Measurements from ENCODE around the gene TNFRSF8. TPM values are rescaled to one million over a fixed set of nuclear protein-coding genes. Genes with fewer than 3 reads are reported as not detected.

TNFRSF8 gene
- total RNA-seq, 2 experiments from 2014 or later = 0.14 TPM; not detected in 1

DNA sequence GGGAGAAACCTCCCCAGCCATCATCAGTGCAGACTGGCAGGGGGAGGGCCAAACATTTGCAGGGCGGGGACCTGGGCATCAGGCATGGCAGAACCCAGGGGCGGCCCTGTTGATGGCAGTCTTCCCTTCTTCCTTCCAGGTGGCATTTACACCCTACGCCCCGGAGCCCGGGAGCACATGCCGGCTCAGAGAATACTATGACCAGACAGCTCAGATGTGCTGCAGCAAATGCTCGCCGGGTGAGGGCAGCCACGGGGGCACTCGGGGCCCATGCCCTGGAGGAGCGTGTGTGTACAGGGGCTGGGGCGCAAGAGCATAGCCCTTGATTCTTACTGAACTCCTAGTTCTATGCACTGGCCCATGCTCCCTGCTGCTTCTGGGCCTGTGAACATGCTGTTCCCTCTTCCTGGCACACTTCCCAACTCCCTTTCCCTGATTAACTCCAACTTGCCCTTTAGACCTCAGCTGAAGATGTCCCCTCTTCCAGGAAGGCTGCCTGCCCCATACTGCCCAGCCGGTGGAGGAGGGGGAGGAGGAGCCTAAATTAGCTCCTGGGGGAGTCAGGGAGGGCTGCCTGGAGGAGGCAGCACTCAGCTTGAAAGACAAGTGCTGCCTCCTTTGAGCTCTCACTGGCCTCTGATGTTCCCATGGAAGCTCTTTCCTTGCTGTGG lies 125.7 kb downstream of the TNFRSF8 start:
- TF ChIP-seq CTCF (IDR thresholded peaks at IDR 0.05) = no peak
- H3K27me3 ChIP-seq (ENCODE audit: control insufficient read depth in 1 of 2, insufficient read depth in 2 of 2, low read length in 2 of 2) = no peaks in the 10 kb centered on the region
- ATAC-seq (ENCODE audit: poor library complexity) = no peak
- ChIA-PET POLR2A (interaction anchor here (1.0 to 2.3 kb wide), 2 partner anchors 11 to 21 kb away, joined by 4 to 8 read pairs; no protein-coding TSS in a partner anchor), CTCF (interaction anchor here (1.0 kb wide), 1 partner anchor 64 kb away, joined by 4 read pairs; no protein-coding TSS in a partner anchor)
- H3K4me1 ChIP-seq (ENCODE audit: insufficient read depth, low read length) = peaks cover 73% of the 10 kb centered on the region
- peak overlapping the region in 1 of 2 donors; percentile 22 for H3K27ac ChIP-seq (ENCODE audit: low read depth in 1 of 2, low read length in 2 of 2)
- H3K36me3 Mint-ChIP-seq (ENCODE audit: low read depth) = peaks cover 57% of the 10 kb centered on the region
- no peaks in the 10 kb centered on the region for H3K9me3 ChIP-seq (ENCODE audit: control insufficient read depth in 1 of 2, insufficient read depth in 1 of 2, low read length in 2 of 2)
- H3K4me3 Mint-ChIP-seq = no peak overlapping the region
- H3K4me3 ChIP-seq (ENCODE audit: low read length) = no peak overlapping the region
- intact Hi-C loops (cut with DNase I, micrococcal nuclease) = no loop called here
- H3K9me3 Mint-ChIP-seq = no peaks in the 10 kb centered on the region
- no peak for DNase-seq
- H3K27ac Mint-ChIP-seq = peak overlapping the region; percentile 43
- no peaks in the 10 kb centered on the region for H3K27me3 Mint-ChIP-seq
- H3K4me1 Mint-ChIP-seq (ENCODE audit: low read depth) = peaks cover 19% of the 10 kb centered on the region
- H3K36me3 ChIP-seq (ENCODE audit: insufficient read depth, low read length) = peaks cover 75% of the 10 kb centered on the region

- Histone ChIP-seq H3K9me3 (ENCODE audit: control insufficient read depth in 1 of 2, insufficient read depth in 1 of 2, low read length in 2 of 2) (no peaks in the 10 kb centered on the region), H3K4me3 (ENCODE audit: low read length) (no peak overlapping the region), H3K27me3 (ENCODE audit: control insufficient read depth in 1 of 2, insufficient read depth in 2 of 2, low read length in 2 of 2) (no peaks in the 10 kb centered on the region), H3K4me1 (ENCODE audit: insufficient read depth, low read length) (peaks cover 67% of the 10 kb centered on the region), H3K27ac (ENCODE audit: low read depth in 1 of 2, low read length in 2 of 2) (peak overlapping the region in 1 of 2 donors; percentile 22), H3K36me3 (ENCODE audit: insufficient read depth, low read length) (peaks cover 80% of the 10 kb centered on the region)
- H3K4me1 Mint-ChIP-seq (ENCODE audit: low read depth) = peaks cover 18% of the 10 kb centered on the region
- DNase-seq = no peak
- CTCF ChIA-PET = no interaction called here
- H3K27ac Mint-ChIP-seq = peak overlapping the region; percentile 43
- POLR2A ChIA-PET = interaction anchor here (2.3 kb wide), 1 partner anchor 12 kb away, joined by 8 read pairs; no protein-coding TSS in a partner anchor
- H3K9me3 Mint-ChIP-seq = no peaks in the 10 kb centered on the region
- H3K36me3 Mint-ChIP-seq (ENCODE audit: low read depth) = peaks cover 62% of the 10 kb centered on the region
- no peaks in the 10 kb centered on the region for H3K27me3 Mint-ChIP-seq
- intact Hi-C loops (cut with DNase I, micrococcal nuclease) = no loop called here
- no peak overlapping the region for H3K4me3 Mint-ChIP-seq
- no peak for ATAC-seq (ENCODE audit: poor library complexity)
- TF ChIP-seq CTCF (IDR thresholded peaks at IDR 0.05) = no peak
Measured at GRCh38 chr1:12189328-12189682, 126.2 kb downstream of the TNFRSF8 start.

DNA sequence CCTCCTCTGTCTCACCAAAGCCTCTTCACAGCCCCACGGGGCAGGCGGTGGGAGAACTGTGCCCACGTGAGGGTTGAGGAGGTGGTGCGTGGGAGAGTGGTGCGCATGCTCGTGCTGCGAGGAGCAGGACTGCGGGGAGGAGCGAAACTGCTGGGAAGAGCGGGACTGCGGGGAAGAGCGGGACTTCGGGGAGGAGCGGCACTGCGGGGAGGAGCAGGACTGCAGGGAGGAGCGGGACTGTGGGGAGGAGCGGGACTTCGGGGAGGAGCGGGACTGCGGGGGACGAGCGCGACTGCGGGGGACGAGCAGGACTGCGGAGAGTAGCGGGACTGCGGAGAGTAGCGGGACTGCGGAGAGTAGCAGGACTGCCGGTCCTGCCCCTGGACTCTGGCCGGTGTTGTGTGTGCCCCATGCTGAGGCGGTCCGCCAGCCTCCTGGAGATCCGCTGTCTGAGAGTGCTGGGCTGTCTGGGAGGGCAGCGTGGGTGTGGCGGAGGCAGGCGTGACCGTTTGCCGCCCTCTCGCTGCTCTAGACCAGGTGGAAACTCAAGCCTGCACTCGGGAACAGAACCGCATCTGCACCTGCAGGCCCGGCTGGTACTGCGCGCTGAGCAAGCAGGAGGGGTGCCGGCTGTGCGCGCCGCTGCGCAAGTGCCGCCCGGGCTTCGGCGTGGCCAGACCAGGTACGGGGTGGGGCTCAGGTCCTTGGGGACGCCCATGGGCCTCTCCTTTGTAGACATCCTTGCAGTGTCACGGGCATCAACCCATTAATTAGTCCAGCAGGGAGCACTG lies 128.3 kb downstream of the TNFRSF8 start:
- H3K36me3 ChIP-seq (ENCODE audit: insufficient read depth, low read length) = peaks cover 93% of the 10 kb centered on the region
- ATAC-seq (ENCODE audit: poor library complexity) = no peak
- H3K27me3 ChIP-seq (ENCODE audit: control insufficient read depth in 1 of 2, insufficient read depth in 2 of 2, low read length in 2 of 2) = no peaks in the 10 kb centered on the region
- peaks cover 17% of the 10 kb centered on the region for H3K4me1 Mint-ChIP-seq (ENCODE audit: low read depth)
- no peak overlapping the region for H3K27ac ChIP-seq (ENCODE audit: low read depth in 1 of 2, low read length in 2 of 2)
- DNase-seq = no peak
- ChIA-PET POLR2A (interaction anchor here (0.9 to 1.4 kb wide), 4 partner anchors 24 to 67 kb away, joined by 3 to 5 read pairs (median 4); partner anchors contain the start of gene TNFRSF1B), CTCF (interaction anchor here (1.1 kb wide), 1 partner anchor 12 kb away, joined by 3 read pairs; no protein-coding TSS in a partner anchor)
- H3K4me3 Mint-ChIP-seq = no peak overlapping the region
- no peaks in the 10 kb centered on the region for H3K9me3 Mint-ChIP-seq
- H3K27ac Mint-ChIP-seq = no peak overlapping the region
- intact Hi-C loops (cut with DNase I, micrococcal nuclease) = no loop called here
- no peaks in the 10 kb centered on the region for H3K27me3 Mint-ChIP-seq
- no peak overlapping the region for H3K4me3 ChIP-seq (ENCODE audit: low read length)
- H3K4me1 ChIP-seq (ENCODE audit: insufficient read depth, low read length) = peaks cover 52% of the 10 kb centered on the region
- H3K9me3 ChIP-seq (ENCODE audit: control insufficient read depth in 1 of 2, insufficient read depth in 1 of 2, low read length in 2 of 2) = no peaks in the 10 kb centered on the region
- no peak for TF ChIP-seq CTCF (IDR thresholded peaks at IDR 0.05)
- H3K36me3 Mint-ChIP-seq (ENCODE audit: low read depth) = peaks cover 77% of the 10 kb centered on the region

Small RNAs within 50 kb of the gene (microRNA-seq; reads per million reads assigned to microRNA genes)
- gene MIR4632 (ENCODE audit: borderline microRNAs expressed, borderline replicate concordance) (3.3 reads per million, percentile 17 among the genes with 10 or more reads in this experiment), gene MIR6729 (ENCODE audit: borderline microRNAs expressed, borderline replicate concordance) (0.61 reads per million), gene MIR7846 (ENCODE audit: borderline microRNAs expressed, borderline replicate concordance) (1.0 reads per million)

Other genes starting within 250 kb of the TNFRSF8 start
- gene NPPA, start 215.5 kb upstream of the TNFRSF8 start, total RNA-seq = not detected
- not detected for gene NPPB, start 204.4 kb upstream of the TNFRSF8 start, total RNA-seq
- 1 to 10 TPM; 7.6 to 8.3 TPM for gene KIAA2013, start 136.9 kb upstream of the TNFRSF8 start, total RNA-seq
- 1 to 10 TPM; 1.6 to 1.8 TPM for gene PLOD1, start 128.6 kb upstream of the TNFRSF8 start, total RNA-seq
- 10 to 100 TPM; 33.0 to 38.1 TPM for gene MFN2, start 82.9 kb upstream of the TNFRSF8 start, total RNA-seq
- gene MIIP, start 43.8 kb upstream of the TNFRSF8 start, total RNA-seq = 10 to 100 TPM; 21.8 to 23.1 TPM
- gene TNFRSF1B, start 103.7 kb downstream of the TNFRSF8 start, total RNA-seq = 10 to 100 TPM; 61.9 to 62.6 TPM
- 10 to 100 TPM; 63.0 to 67.3 TPM for gene VPS13D, start 166.7 kb downstream of the TNFRSF8 start, total RNA-seq

All from CD4-positive, alpha-beta T cell (primary cell).